PFSK-1 (cell line): Measurements from ENCODE around the gene F7. TPM values are rescaled to one million over a fixed set of nuclear protein-coding genes. Genes with fewer than 3 reads are reported as not detected.

Experiments
- FOXP2 ChIP-seq: optimal IDR thresholded peaks from 2 replicates; pipeline ENCODE3; 2011; ENCODE audit warnings: borderline replicate concordance, control low read depth, inconsistent platforms; ENCODE audit not compliant: insufficient read depth; ENCODE audit errors: extremely low read length, extremely low read depth
- POLR2AphosphoS5 ChIP-seq: IDR thresholded peaks from 2 replicates; pipeline ENCODE4 v1.6.1; 2012; ENCODE audit warnings: low read depth, mild to moderate bottlenecking, control low read depth, low read length, moderate library complexity
- REST ChIP-seq, 2 experiments: IDR thresholded peaks; 2 replicates each; pipeline versions ENCODE4 v1.6.1 to v1.8.0; 2011 to 2012; ENCODE audit warnings: low read depth in 2 of 2, low read length in 2 of 2, control low read depth in 1 of 2, inconsistent platforms in 1 of 2, mild to moderate bottlenecking in 1 of 2, moderate library complexity in 1 of 2; ENCODE audit not compliant: insufficient read depth in 1 of 2
- SIN3A ChIP-seq: IDR thresholded peaks from 2 replicates; pipeline ENCODE4 v1.6.1; 2012; ENCODE audit warnings: mild to moderate bottlenecking, low read length, moderate library complexity, borderline replicate concordance; ENCODE audit not compliant: insufficient read depth
- TAF1 ChIP-seq: IDR thresholded peaks from 2 replicates; pipeline ENCODE4 v1.6.1; 2012; ENCODE audit warnings: low read length, control low read depth, borderline replicate concordance; ENCODE audit not compliant: insufficient read depth
- polyA plus RNA-seq: library from polyadenylated mRNA; unstranded; fragments of >200 nt; gene quantifications from one replicate; pipeline ENCODE4 v1.2.1, GENCODE V29; 2012; ENCODE audit warnings: low read depth, missing spikeins; ENCODE audit not compliant: insufficient read length

The F7 gene
- not detected for polyA plus RNA-seq

GRCh38 chr13:113105032-113105920 is at the start of gene F7:
Gene F7 (plus strand): TSS chr13:113105791. CDS start chr13:113105842, 51 bp downstream.
- no peak for TF ChIP-seq SIN3A
- no peak for TF ChIP-seq FOXP2
- no peak for TF ChIP-seq TAF1
- TF ChIP-seq POLR2AphosphoS5 = no peak
- TF ChIP-seq REST (IDR thresholded peaks at IDR 0.05; ENCODE audit: insufficient read depth in 1 of 2, low read depth in 2 of 2, low read length in 2 of 2) = no peak

- no peak for TF ChIP-seq TAF1
- TF ChIP-seq REST (IDR thresholded peaks at IDR 0.05; ENCODE audit: insufficient read depth in 1 of 2, low read depth in 2 of 2, low read length in 2 of 2) = no peak
- no peak for TF ChIP-seq FOXP2
- TF ChIP-seq SIN3A = no peak
- TF ChIP-seq POLR2AphosphoS5 = no peak
Observed at GRCh38 chr13:113057084-113057483, 48.5 kb upstream of the F7 start.

- TF ChIP-seq POLR2AphosphoS5 = no peak
- no peak for TF ChIP-seq SIN3A
- no peak for TF ChIP-seq FOXP2
- TF ChIP-seq REST (IDR thresholded peaks at IDR 0.05; ENCODE audit: insufficient read depth in 1 of 2, low read depth in 2 of 2, low read length in 2 of 2) = no peak
- TF ChIP-seq TAF1 = no peak
Observed at GRCh38 chr13:113058129-113058987, 47.2 kb upstream of the F7 start.

GRCh38 chr13:113058988-113059850 is 46.4 kb upstream of the F7 start:
- no peak for TF ChIP-seq REST (IDR thresholded peaks at IDR 0.05; ENCODE audit: insufficient read depth in 1 of 2, low read depth in 2 of 2, low read length in 2 of 2)
